Fibroblast of skin of left biceps (primary cell): ENCODE results near the gene DCC.

Source experiments
- DNase-seq, 2 experiments: peaks; one replicate each; pipeline ENCODE4 v3.0.0-alpha.2; 2013; ENCODE audit warnings: low read depth in 2 of 2

The DCC gene

DNA sequence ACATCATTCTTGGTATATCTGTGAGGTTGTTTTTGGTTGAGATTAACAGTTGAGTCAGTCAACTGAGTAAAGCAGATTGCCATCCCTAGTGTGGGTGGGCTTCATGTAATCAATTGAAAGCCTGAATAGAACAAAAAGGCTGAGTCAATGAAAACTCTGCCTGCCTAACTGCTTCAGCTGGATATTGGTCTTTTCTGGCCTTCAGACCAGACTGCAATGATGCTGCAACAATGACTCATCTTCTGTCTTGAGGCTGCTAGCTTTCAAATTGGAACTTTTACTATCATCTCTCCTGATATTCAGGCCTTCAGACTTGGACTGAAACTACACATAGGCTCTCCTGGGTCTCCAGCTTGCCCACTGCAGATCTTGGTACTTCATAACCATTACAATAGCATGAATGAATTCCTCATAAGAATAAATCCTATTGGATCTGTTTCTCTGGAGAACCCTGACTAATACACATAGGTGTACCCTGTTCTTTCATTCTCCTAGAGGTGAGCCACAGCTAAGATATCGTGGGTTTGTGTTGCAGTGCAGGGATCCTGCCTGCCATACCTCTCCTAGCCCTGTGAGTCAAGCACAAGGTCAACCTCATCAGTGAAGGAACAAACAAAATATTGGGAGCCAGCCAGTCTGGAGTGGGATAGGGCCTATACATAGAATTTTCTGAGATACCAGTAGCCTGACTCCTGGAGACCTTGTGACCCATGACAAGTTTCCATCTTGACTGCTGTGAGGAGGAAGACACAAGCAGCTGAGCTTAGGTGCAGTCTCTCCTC, 473.8 kb downstream of the DCC start:
- no peak for DNase-seq

DNA sequence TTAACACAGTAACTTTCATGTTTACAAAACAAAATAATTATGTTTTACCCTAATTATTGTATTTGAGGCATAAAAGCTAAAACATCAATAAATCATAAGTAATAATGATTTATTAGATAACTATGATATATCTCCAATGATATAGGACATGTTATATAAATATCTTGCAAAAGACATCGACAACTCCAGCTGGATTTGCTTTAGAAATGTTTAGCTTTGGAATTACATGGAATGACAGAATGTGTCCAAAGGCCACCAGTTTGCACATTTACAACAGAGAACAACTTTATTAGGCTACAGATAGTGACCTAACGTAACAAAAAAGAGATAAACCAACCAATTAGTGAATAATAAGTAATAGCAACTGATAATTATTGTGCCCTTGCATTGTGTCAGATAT, 475.7 kb downstream of the DCC start:
- DNase-seq: no peak

DNA sequence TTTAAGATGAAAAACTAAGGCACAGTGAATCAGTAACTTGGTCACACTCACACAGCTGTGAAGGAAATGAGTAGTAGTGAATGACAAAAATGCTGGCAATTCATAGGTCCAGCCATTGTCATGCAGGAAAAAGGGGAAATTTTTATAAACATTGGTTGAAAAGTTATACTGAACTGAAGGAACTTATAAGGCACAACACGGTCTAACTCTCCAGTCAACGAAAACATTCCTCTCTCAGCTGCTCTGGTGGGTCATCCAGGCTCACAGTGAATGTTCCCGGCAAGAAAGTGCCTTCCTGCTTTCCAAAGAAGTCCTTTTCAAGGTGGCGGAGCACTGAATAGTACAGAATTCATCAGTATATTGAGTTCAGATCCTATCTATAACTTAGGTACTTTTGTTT, 476.1 kb downstream of the DCC start:
- DNase-seq: no peak

DNA sequence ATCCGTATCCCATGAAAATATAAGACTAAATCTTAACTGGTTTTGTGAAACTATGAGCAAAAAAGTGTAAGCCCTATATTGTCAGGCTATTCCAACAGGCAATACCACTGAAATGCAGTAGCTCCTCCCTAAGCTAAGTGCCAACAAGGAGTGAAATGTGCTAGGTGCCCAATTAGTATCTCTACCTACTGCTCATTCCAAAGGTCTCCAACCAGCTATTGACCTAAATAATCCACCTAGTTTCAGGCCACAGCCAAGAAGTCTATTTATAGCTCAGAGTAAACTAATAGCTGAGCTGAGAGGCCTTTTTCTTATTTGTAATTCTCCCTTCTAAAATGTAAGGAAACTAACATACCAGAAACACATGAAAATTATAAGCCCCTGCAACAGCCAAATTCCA, 482.2 kb downstream of the DCC start:
- DNase-seq: no peak

DNA sequence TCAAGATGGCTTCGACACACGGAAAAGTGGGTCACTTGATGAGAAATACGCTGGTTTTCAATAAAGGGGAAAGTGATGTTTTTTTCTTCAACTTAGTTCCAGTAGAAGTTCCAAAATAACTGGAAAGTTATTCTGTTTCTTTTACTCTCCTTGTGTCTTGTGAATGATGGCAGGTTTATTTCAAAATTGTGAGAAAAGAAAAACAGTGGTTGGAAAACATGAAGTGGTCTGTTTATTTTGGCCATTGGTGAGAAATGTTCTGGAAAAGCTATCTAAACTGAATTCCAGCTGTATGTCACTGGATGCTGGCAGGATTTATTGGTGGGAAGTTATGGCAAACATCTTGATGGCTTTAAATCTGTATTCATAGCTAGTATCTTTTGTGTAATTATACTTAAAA, 484.1 kb downstream of the DCC start:
- no peak for DNase-seq

DNA sequence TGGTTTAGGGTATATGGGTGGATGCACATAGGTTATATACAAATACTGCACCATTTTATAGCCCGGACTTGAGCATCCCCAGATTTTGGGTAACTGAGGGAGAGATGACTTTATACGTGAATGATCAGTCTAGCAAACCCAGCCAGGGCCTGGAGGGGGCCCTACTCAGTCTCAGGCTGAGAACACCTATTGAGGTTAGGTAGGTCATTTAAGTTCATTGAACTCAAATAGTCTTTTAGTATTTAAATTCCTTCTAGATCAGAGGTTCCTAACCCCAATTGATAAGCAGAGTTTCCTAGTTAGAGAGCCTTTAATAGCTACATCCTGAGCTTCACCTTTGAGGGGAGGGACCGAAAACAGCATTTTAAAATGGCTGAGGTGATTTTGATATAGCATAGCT, 487.0 kb downstream of the DCC start:
- DNase-seq: no peak

DNA sequence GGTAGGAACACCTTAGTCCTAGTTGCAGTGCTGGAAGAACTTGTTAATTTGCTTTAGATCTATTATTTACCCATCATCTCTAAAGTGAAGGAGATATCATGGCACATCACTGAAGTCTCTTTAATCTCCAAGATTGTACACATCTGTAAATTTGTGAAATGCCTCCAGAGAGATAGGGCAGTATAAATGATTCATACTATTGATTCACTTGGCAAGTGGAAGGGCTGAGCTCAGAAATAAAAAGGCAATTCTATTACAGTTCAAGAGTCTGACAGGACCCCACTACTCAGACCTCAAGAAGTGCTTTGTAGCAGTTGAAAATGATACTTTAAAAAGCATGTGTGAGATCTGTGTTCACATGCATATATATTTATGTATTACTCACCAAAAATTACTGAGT, 489.3 kb downstream of the DCC start:
- DNase-seq: no peak

DNA sequence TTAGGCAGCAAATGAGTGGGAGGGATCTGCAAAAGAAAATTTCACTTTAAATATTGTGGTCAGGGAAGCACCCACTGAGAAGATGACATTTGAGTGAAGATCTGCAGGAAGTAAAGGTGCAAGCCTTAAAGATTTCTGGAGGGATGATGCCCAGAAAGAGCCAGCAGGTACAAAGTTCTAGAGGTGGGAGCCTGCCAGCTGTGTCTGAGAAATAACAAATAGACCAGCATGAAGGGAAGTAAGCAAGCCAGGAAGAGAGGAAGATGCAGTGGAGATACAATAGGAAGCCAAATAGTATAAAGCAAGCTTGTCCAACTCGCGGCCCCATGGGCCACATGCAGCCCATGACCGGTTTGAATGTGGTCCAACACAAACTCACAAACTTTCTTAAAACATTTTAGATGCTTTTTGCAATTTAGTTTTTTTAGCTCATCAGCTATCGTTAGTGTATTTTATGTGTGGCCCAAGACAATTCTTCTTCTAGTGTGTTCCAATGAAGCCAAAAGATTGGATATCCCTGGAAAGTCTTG, 489.9 kb downstream of the DCC start:
- no peak for DNase-seq

DNA sequence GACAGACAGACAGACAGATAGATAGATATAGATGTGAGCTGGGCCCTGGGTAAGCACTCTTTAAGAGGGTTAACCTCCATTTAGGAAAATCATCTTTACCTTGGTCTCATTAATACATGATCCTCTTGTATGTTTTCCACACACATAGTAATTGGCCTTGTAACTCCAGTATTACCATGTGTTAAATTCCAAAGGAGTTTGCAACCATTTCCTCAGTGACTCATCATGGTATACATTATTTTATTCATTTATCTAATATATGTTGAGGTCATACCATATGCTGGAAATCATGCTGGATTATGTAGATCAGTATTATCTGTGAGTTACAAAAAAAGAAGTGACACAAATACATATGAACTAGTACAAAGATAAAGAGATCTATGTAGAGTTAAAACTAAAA, 504.3 kb downstream of the DCC start:
- DNase-seq: no peak

DNA sequence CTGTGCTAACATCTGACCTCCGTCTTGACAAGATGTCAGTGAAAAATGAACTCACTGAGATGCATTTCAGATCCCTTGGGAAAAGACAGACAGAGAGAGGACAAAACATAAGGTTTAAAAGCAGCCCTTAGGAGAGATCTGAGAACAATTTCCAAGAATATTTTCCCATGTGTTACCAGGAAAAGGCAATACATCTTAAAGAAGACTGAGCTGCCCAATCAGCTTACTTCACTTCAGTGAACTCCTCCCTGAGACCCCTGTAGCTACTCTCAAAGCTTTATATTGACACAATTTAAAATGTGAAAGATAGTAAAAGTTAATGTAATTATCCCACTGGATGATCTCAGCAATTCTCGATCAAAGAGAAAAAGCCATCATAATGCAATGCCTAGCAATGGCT, 505.0 kb downstream of the DCC start:
- no peak for DNase-seq

DNA sequence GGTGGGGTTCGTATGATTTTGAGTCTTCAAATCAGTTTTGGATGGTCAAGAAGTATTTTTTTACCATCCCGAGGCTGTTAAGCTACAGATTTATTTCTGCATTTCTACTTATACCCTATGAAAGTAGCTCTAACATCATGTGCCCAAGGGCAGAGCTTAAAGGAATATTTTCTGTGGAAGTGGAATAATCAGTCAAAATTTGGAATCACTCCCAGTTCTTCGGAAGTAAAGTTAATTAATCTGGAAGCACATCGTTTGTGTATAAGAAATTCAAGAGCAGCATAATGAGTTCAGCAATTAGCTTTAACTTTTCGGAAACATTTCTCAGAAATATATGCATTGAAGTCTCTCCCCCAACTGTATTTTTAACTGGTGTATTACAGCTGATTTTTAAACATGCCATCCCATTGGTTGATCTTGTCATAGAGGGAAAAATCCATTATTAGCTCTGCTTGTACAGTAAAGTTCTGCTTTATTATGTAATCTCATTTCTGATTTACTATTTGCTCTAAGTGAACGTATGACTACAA, 510.1 kb downstream of the DCC start:
- no peak for DNase-seq

DNA sequence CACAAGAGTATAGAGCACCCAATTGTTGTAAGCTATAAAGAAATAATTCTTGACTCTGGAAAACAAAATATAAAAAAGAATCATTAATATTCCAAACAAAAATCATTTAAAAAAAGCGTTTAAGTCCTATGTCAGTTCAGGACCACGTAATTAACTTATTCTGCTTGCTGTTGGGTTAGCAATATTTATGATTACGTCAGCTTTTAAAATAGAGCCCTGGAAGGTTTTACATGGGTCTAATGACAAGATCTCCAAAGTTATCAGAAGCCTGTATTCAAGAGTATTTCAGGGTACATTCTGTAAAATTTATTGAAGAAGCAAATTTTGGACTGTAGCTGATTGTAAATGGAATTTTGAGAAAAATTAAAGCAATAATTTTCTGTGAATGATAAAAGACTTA, 521.6 kb downstream of the DCC start:
- no peak for DNase-seq

DNA sequence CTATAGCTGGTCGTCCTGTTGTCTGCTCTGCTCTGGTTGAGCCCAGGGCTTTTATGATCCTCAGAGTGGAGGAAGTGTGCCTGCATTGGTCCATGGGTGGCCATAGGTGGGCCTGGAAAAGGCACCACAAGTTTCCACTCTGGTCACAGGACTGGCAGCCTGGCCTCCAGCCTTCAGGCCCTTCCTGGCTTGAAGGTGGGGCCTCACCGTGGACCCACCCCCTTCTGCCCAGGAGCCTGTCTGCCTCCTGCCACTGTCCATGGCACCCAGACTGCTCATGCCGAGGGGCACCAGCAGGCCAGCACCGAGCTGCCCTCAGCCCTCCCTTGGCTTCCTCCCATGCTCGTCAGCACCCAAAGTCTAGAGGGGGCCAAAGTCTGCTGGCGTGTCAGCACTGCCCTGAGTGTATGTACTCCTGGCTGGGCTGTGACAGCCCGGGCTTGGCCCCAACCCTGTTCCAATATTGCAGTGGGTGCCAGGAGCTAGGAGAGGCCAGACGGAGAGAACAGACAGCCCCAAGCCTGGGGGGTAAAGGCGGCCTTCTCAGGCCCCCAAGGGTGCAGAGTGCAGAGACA, 529.4 kb downstream of the DCC start:
- no peak for DNase-seq

DNA sequence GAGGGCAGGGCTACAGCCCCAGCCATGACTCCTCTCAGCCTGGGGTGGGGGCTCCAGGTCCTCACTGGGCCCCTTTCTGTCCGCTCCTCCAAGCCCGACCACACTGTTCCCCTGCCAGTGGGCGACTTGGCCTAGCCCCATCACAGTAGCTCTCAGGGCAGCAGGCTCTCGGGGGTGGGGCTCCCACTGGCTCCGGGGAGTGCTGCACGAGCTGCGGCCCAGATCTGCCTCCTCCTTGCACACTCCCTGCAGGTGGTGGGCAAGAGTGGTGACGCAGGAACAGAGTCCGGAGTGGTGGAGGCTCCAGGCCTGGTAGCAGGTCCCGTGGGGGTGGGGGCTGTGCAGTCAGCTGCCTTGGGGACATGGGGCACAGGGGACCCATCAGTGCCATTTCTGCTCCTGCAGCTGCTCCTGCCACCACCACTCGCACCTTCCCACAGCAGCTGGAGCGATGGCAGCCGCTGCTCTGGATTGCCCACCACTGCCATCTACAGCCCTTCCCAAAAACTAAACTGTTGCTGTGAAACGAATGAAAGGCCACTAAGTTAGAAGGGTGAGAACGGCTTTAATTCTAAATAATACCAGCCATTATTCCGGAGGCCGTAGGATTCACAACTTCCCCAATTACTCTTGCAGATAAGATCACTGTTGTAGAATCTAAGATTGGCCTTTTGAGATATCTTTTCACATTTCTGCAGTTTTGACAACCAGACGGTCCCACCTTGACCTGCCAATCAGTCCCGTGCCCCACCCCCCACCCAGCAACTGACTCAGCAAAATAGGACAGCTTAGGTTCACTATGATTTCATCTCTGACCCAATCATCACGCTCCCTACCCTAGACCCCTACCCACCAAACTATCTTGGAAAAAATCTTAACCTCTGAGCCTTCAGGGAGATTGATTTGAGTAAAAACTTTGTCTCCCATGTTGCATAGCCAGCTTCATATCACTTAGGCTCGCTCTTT, 530.2 kb downstream of the DCC start:
- no peak for DNase-seq

DNA sequence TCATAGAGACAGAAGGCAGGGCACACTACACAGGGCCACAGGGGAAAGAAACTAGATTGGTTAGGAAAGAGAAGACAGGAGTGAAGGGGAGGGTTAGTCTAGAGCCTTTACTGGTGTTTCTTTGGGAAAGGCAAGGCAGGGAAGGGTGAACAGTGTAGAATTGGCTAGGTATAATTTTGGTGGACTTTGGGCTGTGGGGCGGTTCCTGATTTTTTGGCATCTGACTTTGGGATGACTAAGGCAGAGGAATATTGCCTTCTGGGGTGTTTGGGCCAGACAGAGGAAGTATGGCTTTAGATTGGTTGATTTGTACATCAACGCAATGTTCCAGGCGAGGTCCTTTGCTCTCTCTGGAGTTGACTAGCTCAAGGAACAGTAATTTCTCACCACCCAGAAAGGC, 534.8 kb downstream of the DCC start:
- DNase-seq: no peak

DNA sequence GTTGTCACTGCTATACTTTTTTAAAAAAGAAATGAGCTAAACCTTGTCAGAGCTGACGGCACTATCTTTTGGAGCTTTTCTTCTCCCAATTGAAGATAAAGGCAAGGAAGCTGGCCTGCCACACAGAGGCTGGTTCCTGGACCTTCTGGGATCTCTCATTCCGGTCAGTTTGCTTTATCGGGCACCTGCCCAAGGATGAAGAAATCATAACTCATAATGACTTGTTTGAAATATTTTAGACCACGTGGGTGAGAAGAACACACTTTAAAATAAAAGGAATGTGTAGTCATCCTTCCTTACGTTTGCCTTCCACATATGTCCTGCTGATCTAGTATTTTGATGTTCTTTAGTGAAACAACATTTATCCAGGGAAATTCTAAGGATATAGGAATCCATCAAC, 535.7 kb downstream of the DCC start:
- DNase-seq: no peak

DNA sequence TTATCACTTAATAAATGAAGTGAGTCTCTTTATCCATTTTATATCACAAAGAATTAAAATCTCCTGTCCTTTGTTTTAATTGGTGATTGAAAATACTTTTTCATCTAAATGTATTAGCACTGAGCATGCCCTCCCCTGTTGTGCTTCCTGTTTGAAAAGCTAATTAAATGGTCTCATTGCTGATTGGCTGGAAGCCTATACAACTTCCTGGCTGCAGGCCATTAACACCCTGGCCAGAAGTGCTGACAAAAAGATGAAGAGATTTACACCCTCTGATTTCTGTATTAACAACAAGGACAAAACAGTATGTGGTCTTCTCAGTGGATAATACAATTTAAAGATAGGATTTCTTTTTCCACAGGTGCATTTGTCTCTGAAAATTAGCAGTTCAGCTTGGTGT, 548.0 kb downstream of the DCC start:
- DNase-seq: no peak

DNA sequence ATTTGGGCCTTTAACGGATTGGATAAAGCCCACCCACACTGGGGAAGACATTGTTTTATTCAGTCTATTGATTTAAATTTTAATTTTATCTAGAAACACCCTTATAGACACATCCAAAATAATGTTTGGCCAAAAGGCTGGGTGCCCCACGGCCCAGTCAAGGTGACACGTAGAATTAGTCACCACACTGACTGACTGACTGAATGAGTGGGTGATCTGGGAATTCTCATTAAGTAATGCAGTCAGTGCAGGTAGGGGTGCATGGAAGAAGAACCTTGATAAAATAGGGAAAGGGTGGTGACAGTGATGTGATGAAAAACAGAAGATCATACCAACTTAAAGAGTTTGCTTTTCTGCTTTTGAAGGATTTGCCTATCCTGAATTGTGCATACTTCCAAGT, 554.8 kb downstream of the DCC start:
- no peak for DNase-seq

DNA sequence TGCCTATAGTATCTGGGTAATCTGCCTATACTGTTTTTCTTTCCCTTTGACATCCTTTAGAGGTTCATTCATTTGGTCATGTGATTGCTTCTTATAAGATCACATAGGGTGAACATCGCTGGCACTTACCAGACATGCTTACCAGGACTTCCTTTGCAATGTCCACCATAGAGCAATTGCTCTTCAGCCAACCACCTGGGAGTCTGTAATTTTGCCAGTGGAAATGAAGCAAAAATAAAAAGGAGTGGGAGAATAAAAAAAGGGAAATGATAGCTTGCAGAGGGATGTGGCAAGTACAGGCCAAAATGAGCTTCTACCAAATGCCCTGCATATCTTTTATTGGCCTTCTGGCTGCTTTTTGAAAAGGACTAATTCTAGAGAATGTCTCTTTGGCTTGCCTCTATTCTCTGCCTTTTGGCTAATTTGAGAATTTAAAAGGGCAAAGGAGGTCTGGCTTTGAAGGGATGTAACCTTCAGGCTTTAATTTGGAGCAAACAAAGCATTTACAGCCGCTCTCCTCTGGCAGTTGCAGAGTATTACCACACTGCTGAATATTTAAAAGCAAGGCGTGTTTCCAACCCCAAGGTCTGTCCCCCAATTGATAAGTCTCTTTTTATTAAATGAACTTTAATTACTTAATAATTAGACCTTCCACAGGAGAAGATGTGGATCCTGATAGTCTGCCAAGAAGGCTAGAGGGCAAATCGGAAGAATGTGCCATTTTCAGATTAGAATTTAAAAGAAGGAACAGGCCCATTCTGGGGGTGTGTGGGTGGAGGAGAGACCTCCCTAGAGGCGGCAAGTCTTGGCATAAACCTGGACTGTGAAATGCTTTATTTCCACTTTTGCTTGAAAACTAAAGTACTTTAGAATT, 557.9 kb downstream of the DCC start:
- no peak for DNase-seq

DNA sequence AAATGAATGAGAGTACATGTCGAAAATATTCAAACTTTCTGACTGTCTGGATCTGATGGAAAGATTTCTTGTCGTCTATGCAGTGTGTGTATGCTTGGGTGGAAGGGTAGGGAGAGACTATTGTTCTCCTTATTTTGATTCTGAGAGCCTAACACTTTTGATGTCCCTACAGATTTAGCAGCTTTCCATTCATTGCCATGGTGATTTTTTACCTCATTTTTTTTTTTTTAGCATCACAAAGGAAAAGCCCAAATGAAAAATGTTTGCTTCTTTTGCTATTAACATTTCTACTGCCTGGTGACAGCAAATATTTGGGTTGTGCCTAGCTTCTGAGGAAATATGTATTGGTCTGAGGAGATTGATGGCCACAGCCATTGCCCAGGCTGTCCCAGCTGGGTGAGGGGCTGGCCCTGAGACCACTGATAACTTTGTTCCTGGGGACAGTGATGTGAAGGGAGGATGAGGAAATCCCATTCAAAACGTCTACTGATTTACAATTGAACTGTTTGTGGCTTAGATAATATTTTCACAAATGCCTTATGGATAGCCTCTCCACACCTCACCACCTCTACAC, 558.6 kb downstream of the DCC start:
- no peak for DNase-seq

DNA sequence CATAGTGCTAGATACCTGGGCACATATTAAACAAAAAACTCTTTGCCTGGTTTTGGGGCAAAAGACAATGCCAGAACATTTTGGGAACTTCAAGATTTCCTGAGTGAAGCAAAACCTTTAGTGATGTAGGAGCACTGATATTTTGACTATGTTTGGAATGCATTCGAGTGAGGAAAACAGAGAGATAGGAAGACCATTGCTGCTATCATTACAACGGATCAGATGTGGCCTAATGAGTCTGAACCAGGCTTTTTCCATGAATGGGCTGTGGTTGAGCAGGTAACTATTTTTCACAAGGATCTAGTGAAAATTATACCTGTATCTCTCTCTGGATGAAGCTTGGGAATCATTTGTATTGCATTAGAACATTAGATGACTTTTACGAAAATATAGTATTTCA, 562.2 kb downstream of the DCC start:
- no peak for DNase-seq
